Measurements from ENCODE around the gene PDSS2.

GRCh38 chr6:107231243-107231642, 228.1 kb downstream of the PDSS2 start:
- no peak for TF ChIP-seq CTCF (IDR thresholded peaks at IDR 0.05)
- TF ChIP-seq EP300 (IDR thresholded peaks at IDR 0.05) = no peak
- no peak for TF ChIP-seq POLR2A (IDR thresholded peaks at IDR 0.05)
- no peak for TF ChIP-seq POLR2AphosphoS5 (IDR thresholded peaks at IDR 0.05)

All from suprapubic skin (tissue), 4 donors.